Gastrocnemius medialis (tissue), 4 donors: ENCODE data around the gene CEP170. TPM values are rescaled to one million over a fixed set of nuclear protein-coding genes. Genes with fewer than 3 reads are reported as not detected.
"Not testable (repeated sequence)": the region's sequence is repeated elsewhere in the genome, so short reads cannot be mapped to it uniquely, and the experiment has no call there.

Experiments used
- ATAC-seq, 2 donors: fragments of 150-250 bp; one replicate each; pipeline ENCODE4 v1.9.1; 2016
- DNase-seq, 2 donors: peaks; one replicate each; pipeline ENCODE4 v3.0.0-alpha.2; 2019
- H3K27ac ChIP-seq, 4 donors: fragments of 200-600 bp; sonication (generic); 1 replicate in 1 of 4; 2 replicates in 3 of 4; pipeline ENCODE4 v1.5.1; 2016 to 2018; ENCODE audit warnings: mild to moderate bottlenecking in 2 of 4, moderate library complexity in 1 of 4
- H3K27me3 ChIP-seq, 3 donors: fragments of 200-600 bp; sonication (generic) in 2 of 3; 1 replicate in 1 of 3; 2 replicates in 2 of 3; pipeline versions ENCODE4 v1.5.1 to v1.6.0; 2016 to 2019; ENCODE audit warnings: mild to moderate bottlenecking in 1 of 3, moderate library complexity in 1 of 3
- H3K36me3 ChIP-seq, 2 donors: fragments of 200-600 bp; sonication (generic) in 1 of 2; one replicate each; pipeline ENCODE4 v1.5.1; 2017 to 2018
- H3K4me1 ChIP-seq, 2 donors: fragments of 200-600 bp; sonication (generic) in 1 of 2; one replicate each; pipeline ENCODE4 v1.5.1; 2016 to 2017; ENCODE audit warnings: mild to moderate bottlenecking in 2 of 2
- H3K4me3 ChIP-seq, 4 donors: fragments of 200-600 bp; sonication (generic) in 3 of 4; 1 replicate in 1 of 4; 2 replicates in 3 of 4; pipeline ENCODE4 v1.5.1; 2016 to 2019; ENCODE audit warnings: mild to moderate bottlenecking in 2 of 4
- H3K9me3 ChIP-seq, 3 donors: fragments of 200-600 bp; sonication (generic) in 2 of 3; 1 replicate in 1 of 3; 2 replicates in 2 of 3; pipeline ENCODE4 v1.5.1; 2016 to 2019
- POLR2A ChIP-seq, 2 donors: fragments of 450-650 bp; IDR thresholded peaks; one replicate each; pipeline ENCODE4 v1.6.1; 2017; ENCODE audit warnings: antibody characterized with exemption in 2 of 2, mild to moderate bottlenecking in 2 of 2, moderate library complexity in 2 of 2
- in situ Hi-C, 4 donors: fragments of 200-750 bp; cut with MboI; loops; one replicate each; pipeline versions ENCODE4 v1.15.0 to v1.8.0; 2017; ENCODE audit warnings: low sequenced_read_pairs in 4 of 4
- intact Hi-C: fragments of 100-400 bp; cut with DNase I; formaldehyde crosslinking; loops from one replicate; pipeline ENCODE4 v1.15.1; 2023; ENCODE audit warnings: low total_unique reads
- total RNA-seq, 4 donors: library from RNA; depleted of rRNA; stranded (reverse); fragments of >200 nt; gene quantifications; one replicate each; pipeline versions ENCODE4 v1.1.0 to v1.2.3, GENCODE V29; 2016
- TF ChIP-seq, protein P1 (sequence below), 5 experiments: fragments of 450-650 bp in 3 of 5; fragments of 200-600 bp in 2 of 5; sonication (generic) in 2 of 5; IDR thresholded peaks in 4 of 5; conservative IDR thresholded peaks in 1 of 5; 1 replicate in 4 of 5; 2 replicates in 1 of 5; pipeline ENCODE4 v1.5.1; 2016 to 2019; ENCODE audit warnings: antibody characterized with exemption in 5 of 5, mild to moderate bottlenecking in 3 of 5, moderate library complexity in 3 of 5

Gene CEP170
- total RNA-seq, 4 donors from 2014 or later, result 13.8 to 36.9 (median 31.1) TPM

GRCh38 chr1:243201316-243201715 is 53.8 kb downstream of the CEP170 start:
- H3K27me3 ChIP-seq, H3K4me3 ChIP-seq, H3K9me3 ChIP-seq, ATAC-seq, H3K4me1 ChIP-seq, in situ Hi-C loops, DNase-seq, intact Hi-C loops, H3K27ac ChIP-seq: not testable (repeated sequence)
- peaks cover 0 to 16% of the 10 kb centered on the region in 2 donors for H3K36me3 ChIP-seq

GRCh38 chr1:243197524-243197923 is 57.6 kb downstream of the CEP170 start:
- peaks cover 0 to 13% of the 10 kb centered on the region in 2 donors for H3K36me3 ChIP-seq
- H3K27ac ChIP-seq, in situ Hi-C loops, DNase-seq, H3K4me1 ChIP-seq, H3K27me3 ChIP-seq, H3K4me3 ChIP-seq, H3K9me3 ChIP-seq, ATAC-seq: not testable (repeated sequence)
- intact Hi-C loops, result loop anchor here (10.0 kb wide), 1 partner anchor 57 kb away; the partner anchor contains the start of genes CEP170 and SDCCAG8

DNA sequence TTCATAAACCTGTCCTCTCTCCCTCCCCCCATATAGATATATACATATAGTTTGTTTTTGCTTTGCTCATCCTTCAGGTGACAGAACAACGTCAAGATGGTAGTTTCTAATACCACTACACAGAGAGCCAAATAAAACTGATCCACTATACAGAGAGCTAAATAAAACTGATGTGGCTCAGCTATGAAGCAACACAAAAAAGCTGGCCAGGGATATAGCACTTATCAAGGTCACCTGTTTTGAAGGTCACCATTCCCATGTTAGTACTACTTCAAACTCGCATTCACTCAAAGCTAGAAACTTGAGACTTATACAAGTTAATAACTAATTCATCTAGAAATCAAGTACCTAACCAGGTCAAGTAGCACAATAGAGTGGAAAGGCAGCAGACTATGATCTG is 61.8 kb downstream of the CEP170 start:
- H3K4me3 ChIP-seq, H3K36me3 ChIP-seq, in situ Hi-C loops, H3K4me1 ChIP-seq, H3K9me3 ChIP-seq, H3K27me3 ChIP-seq, DNase-seq: not testable (repeated sequence)
- ATAC-seq, result peak; percentile 68 to 97
- H3K27ac ChIP-seq, result peak overlapping the region; percentile 2 to 58 (median 44)
- intact Hi-C loops, result loop anchor here (10.0 kb wide), 1 partner anchor 61 kb away; the partner anchor contains the start of genes CEP170 and SDCCAG8

DNA sequence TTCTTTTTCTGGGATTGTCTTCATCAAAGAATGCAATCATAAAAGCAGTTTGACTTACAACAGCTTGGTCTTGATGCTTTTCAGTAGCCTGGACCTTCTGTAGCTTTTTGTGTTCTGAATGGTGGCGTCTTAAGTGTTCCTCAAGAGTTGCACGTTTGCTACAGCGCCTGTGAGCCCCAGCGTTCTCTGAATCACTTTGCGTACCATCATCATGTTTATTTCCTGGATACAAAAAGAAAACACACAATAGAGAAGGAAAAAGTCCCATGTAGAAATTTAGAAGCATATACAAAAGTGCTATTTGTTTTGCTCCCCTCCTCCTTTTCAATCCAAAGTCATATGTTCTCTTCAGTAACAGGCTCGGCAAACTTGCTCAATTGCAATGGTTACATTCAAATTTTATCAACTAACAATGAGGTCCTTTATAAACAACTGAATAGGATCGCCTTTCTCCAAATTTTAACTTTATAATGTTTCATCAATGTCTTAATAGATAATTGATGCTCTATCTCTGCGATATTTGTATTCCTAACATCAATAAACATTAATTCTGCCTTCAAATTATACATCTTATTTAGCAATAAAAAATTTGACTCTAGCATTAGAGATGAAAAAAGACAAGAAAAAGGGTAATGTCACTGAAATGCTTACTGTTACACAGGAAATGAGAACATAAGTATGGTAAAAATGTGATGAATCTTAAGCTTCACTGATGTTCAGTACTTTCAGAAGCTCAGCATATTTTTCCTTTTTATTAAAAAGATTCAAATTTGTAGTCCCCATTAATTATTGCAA is 68.7 kb downstream of the CEP170 start:
- intact Hi-C loops, H3K9me3 ChIP-seq, H3K27ac ChIP-seq, H3K4me3 ChIP-seq, ATAC-seq, in situ Hi-C loops, DNase-seq, H3K27me3 ChIP-seq: not testable (repeated sequence)
- peaks cover 0 to 11% of the 10 kb centered on the region in 2 donors for H3K4me1 ChIP-seq
- peaks cover 0 to 12% of the 10 kb centered on the region in 2 donors for H3K36me3 ChIP-seq

- DNase-seq, H3K4me3 ChIP-seq, ATAC-seq, H3K27ac ChIP-seq, in situ Hi-C loops, H3K27me3 ChIP-seq, H3K9me3 ChIP-seq, intact Hi-C loops: not testable (repeated sequence)
- H3K36me3 ChIP-seq, result peaks cover 0 to 12% of the 10 kb centered on the region in 2 donors
- peaks cover 0 to 11% of the 10 kb centered on the region in 2 donors for H3K4me1 ChIP-seq
These were observed 70.3 kb downstream of the CEP170 start for GRCh38 chr1:243184787-243185186.

- Histone ChIP-seq H3K27ac (peak overlapping the region in 1 of 4 donors; percentile 27), H3K36me3 (peaks cover 0 to 12% of the 10 kb centered on the region in 2 donors), H3K4me1 (peaks cover 0 to 11% of the 10 kb centered on the region in 2 donors)
- in situ Hi-C loops, ATAC-seq, H3K27me3 ChIP-seq, intact Hi-C loops, DNase-seq, H3K4me3 ChIP-seq, H3K9me3 ChIP-seq: not testable (repeated sequence)
These were observed 71.4 kb downstream of the CEP170 start for GRCh38 chr1:243183661-243184060.

DNA sequence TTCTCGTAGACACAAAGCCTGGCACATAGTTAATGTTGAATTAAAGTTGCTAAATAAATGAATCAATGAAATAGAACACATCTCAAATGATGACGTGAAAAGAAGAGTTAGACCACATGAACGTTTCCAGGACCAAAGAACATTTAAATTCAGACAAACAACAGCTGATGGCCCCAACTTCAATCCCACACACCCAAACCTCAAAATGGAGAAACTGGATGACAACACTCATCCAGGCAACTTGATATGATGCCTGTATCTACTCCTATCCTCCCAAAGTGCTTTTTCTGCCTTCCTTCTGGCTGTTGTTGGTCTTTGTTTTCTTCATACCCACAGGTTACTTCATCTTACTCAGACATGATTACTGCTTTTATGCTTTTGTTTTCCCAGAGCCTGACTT is 71.9 kb downstream of the CEP170 start:
- peaks cover 0 to 11% of the 10 kb centered on the region in 2 donors for H3K4me1 ChIP-seq
- H3K4me3 ChIP-seq, DNase-seq, intact Hi-C loops, H3K27me3 ChIP-seq, ATAC-seq, H3K9me3 ChIP-seq, in situ Hi-C loops: not testable (repeated sequence)
- peaks cover 0 to 12% of the 10 kb centered on the region in 2 donors for H3K36me3 ChIP-seq
- peak overlapping the region in 2 of 4 donors; percentile 27 to 35 for H3K27ac ChIP-seq

- peak overlapping the region in 2 of 4 donors; percentile 1 to 16 for H3K4me3 ChIP-seq
- H3K27me3 ChIP-seq, result no peaks in the 10 kb centered on the region
- in situ Hi-C loops (no loop called here), intact Hi-C loops (no loop called here)
- TF ChIP-seq POLR2A (IDR thresholded peaks at IDR 0.05), result no peak
- TF ChIP-seq, protein P1, sequence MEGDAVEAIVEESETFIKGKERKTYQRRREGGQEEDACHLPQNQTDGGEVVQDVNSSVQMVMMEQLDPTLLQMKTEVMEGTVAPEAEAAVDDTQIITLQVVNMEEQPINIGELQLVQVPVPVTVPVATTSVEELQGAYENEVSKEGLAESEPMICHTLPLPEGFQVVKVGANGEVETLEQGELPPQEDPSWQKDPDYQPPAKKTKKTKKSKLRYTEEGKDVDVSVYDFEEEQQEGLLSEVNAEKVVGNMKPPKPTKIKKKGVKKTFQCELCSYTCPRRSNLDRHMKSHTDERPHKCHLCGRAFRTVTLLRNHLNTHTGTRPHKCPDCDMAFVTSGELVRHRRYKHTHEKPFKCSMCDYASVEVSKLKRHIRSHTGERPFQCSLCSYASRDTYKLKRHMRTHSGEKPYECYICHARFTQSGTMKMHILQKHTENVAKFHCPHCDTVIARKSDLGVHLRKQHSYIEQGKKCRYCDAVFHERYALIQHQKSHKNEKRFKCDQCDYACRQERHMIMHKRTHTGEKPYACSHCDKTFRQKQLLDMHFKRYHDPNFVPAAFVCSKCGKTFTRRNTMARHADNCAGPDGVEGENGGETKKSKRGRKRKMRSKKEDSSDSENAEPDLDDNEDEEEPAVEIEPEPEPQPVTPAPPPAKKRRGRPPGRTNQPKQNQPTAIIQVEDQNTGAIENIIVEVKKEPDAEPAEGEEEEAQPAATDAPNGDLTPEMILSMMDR (IDR thresholded peaks at IDR 0.05 in 4 of 5, conservative IDR thresholded peaks at IDR 0.05 in 1 of 5), result no peak
- peaks cover 0 to 11% of the 10 kb centered on the region in 2 donors for H3K4me1 ChIP-seq
- ATAC-seq, result peak; percentile 93
- no peaks in the 10 kb centered on the region for H3K9me3 ChIP-seq
- DNase-seq, result no peak
- H3K36me3 ChIP-seq, result no peaks in the 10 kb centered on the region
- H3K27ac ChIP-seq, result peak overlapping the region; percentile 7 to 44 (median 34)
These were observed 75.4 kb downstream of the CEP170 start for GRCh38 chr1:243179720-243180119.

GRCh38 chr1:243177792-243178191 is 77.3 kb downstream of the CEP170 start:
- DNase-seq, ATAC-seq, in situ Hi-C loops, H3K4me1 ChIP-seq, H3K36me3 ChIP-seq, H3K9me3 ChIP-seq, H3K27ac ChIP-seq, intact Hi-C loops, H3K27me3 ChIP-seq, H3K4me3 ChIP-seq: not testable (repeated sequence)

DNA sequence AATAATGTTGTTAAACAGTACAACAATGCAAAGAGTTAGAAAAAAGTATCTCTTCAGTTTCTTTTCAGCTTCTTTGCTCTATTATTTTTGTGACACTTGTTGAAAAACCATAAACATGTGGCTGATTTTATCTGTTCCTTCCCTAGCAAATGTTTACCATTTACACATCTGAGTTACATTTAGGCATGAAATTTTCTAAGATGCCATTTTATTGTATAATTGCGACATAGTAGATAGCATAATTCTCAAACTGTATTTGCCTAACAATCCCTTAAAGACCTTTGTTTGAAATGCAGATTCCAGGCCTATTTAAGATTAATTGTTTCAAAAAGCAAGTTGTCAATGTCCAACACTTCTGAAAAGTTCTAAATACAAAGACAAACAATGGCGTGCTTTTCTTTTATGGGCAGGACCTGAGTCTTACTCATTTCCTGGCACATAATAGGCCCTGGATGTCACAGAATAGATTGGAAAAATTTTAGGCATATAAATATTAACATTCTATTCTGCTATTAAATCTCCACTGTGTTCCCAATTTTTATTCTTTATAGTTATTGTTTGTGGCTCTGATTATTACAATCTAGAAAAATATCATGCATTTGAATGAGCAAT is 81.2 kb downstream of the CEP170 start:
- intact Hi-C loops, H3K4me3 ChIP-seq, DNase-seq, ATAC-seq, H3K27ac ChIP-seq, H3K4me1 ChIP-seq, H3K27me3 ChIP-seq, H3K9me3 ChIP-seq, in situ Hi-C loops, H3K36me3 ChIP-seq: not testable (repeated sequence)
